Mesenteric fat pad (tissue), 1 donor: ENCODE measurements around the gene EML4. TPM values are rescaled to one million over a fixed set of nuclear protein-coding genes. Genes with fewer than 3 reads are reported as not detected.
"Not testable (repeated sequence)": the region's sequence is repeated elsewhere in the genome, so short reads cannot be mapped to it uniquely, and the experiment has no call there.

ENCODE experiments used
- DNase-seq: peaks from one replicate; pipeline ENCODE4 v3.0.0-alpha.2; 2020; ENCODE audit warnings: low spot score
- total RNA-seq: library from RNA; stranded (reverse); fragmentation: NEBNext Ultra II Directional; extraction: Animal tissue kit (Norgen Biotek cat#: 25700); gene quantifications from one replicate; pipeline ENCODE4 v1.2.1, GENCODE V29; 2021
- donor health status: DM: yes; HTN: yes; CAD: no.

The EML4 gene
- total RNA-seq, 1 donor from 2014 or later: 46.2 TPM

DNA sequence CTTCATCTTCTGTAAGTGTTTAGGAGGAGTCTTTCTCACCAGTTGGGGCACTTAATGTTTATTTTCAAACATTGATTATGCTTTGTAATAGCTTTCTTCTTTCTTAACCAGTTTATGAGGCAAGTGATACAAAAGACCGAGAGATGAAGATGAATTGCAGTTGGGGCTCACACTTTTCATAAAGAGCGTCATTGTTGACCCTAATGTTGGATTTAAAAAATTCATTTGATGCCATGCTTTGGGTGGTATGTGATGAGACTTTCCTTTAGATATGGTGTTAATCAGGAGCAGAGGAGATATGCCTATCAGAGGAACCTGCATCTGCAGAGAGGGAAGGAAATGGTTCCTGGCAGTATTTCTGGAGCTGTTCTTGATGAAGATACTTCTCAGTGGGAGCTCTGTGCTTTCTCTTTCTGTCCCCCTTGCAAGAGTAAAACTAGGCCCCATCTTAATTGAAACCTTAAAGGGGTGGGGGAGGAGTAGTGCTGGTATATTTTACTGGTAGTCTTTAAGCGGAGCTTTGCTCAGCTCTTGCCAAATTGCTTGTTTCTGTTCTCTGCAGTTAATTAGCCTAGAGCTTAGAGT is 2.3 kb downstream of the EML4 start:
- no peak for DNase-seq

- DNase-seq: no peak
Observed at GRCh38 chr2:42172020-42172419, 2.9 kb downstream of the EML4 start.

DNA sequence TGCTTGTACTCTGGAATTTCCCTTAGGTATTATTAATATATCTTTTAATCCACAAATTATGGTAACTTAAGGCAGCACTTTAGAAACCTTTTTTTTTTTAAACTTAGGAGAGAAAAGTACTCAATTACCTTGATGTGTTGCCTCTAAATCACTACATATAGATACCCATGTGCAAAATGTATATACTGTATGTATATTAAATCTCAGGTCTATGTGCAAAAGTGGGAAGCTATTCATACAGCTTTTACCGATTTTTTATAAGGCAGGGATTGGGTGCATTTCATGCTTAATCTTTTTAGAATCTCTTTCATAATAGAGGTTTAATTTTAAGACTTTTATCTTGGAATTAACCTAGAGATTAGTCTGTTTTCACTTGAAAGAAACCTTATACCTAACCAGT is 3.4 kb downstream of the EML4 start:
- no peak for DNase-seq

GRCh38 chr2:42173467-42173866 is 4.3 kb downstream of the EML4 start:
- not testable (repeated sequence) for DNase-seq

- no peak for DNase-seq
Observed at GRCh38 chr2:42176992-42177738, 8.0 kb downstream of the EML4 start.

- no peak for DNase-seq
Observed at GRCh38 chr2:42178335-42178734, 9.2 kb downstream of the EML4 start.

- DNase-seq: no peak
Observed at GRCh38 chr2:42180300-42180699, 11.1 kb downstream of the EML4 start.

DNA sequence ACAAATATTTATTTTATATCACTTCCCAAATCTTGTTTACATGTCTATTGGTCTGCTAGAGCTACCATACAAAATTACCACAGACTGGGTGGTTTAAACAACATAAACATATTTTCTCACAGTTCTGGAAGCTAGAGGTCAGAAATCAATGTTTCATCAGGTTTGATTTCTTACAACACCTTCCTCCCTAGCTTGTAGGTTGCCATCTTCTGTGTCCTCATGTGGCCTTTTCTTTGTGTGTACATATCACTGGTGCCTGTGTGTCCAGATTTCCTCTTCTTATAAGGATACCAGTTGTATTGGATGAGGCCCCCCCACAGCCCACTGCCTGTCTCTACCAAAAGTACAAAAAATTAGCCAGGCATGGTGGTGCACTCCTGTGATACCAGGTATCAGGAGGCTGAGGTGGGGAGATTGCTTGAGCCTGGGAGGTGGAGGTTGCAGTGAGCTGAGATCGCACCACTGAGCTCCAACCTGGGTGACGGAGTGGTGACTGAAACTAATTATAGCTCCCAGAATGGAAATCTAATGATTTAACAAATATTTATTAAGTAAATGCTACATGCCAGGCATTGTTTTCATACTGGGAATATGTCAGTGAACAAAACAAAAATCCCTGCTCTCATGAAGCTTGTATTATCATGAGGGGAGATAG is 13.6 kb downstream of the EML4 start:
- DNase-seq: no peak

DNA sequence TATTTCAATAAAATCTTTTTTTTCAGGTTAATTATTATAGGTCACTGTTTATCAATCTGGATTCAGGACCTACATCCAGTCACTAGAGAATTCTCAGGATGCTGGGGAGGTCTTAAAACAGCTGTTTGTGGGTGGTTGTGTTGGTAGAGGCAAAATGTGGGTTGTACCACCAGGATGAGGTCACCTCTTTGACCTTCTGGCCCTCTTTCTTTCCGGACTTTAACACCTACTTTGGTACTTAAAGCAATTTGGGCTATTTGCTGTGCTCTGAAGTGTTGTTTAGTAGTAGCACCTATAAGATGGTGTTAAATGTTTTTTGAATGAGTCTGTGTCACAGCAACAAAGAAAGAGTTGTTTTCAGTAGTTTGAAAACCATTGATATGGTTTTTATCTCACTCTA is 14.6 kb downstream of the EML4 start:
- no peak for DNase-seq

- no peak for DNase-seq
Observed at GRCh38 chr2:42184346-42184745, 15.2 kb downstream of the EML4 start.

DNA sequence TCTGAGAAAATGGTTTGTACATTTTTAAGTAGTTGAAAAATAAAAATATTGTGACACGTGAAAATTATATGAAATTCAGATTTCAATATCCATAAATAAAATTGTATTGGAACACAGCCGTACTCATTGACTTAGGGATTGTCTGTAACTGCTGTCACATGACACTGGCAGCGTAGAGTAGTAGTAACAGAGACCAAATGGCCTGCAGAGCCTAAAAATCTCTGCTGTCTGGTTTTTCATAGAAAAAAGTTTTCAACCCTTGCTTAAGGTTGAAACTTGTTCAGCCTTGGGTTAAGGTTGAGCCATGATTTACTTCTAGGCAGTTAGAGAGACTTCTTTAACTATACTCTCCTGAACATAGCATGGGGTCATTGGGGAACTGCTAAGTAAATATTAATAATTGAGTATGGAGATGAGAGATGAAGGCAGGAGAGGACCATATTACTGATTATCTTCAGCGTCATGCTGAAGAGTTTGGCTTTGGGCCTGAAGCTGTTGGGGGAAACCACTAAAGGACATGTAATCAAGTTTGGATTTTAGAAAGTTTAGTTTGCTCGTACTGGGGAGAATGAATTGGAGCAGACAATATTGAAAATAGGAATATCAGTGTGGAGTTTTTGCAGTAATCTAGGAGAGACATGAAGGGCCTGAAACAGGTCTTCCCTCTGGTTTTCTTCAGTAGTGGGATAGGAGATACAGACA is 16.2 kb downstream of the EML4 start:
- DNase-seq: no peak

- DNase-seq: no peak
Observed at GRCh38 chr2:42186366-42186765, 17.2 kb downstream of the EML4 start.

GRCh38 chr2:42186945-42187632 is 17.9 kb downstream of the EML4 start:
- no peak for DNase-seq

- no peak for DNase-seq
Observed at GRCh38 chr2:42187886-42188285, 18.7 kb downstream of the EML4 start.

GRCh38 chr2:42189235-42189566 is 20.0 kb downstream of the EML4 start:
- no peak for DNase-seq

DNA sequence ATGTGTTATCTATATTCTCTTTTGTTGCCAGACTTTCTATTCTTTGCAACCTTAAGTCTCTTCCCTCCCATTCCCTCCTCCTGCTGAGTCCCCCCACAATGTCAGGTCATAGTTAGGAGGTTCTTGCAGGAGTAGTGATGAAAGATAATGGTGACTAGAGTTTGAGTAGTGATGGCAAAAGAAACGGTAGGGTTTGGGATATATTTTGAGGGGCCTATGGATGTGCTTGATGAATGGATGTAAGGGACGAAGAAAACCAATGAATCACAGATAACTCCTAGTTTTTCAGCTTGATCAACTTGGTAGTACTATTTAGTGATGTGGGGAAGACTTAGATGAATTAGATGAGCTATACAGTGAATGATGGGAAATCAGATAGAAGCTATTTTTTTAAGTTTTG is 21.0 kb downstream of the EML4 start:
- no peak for DNase-seq

DNA sequence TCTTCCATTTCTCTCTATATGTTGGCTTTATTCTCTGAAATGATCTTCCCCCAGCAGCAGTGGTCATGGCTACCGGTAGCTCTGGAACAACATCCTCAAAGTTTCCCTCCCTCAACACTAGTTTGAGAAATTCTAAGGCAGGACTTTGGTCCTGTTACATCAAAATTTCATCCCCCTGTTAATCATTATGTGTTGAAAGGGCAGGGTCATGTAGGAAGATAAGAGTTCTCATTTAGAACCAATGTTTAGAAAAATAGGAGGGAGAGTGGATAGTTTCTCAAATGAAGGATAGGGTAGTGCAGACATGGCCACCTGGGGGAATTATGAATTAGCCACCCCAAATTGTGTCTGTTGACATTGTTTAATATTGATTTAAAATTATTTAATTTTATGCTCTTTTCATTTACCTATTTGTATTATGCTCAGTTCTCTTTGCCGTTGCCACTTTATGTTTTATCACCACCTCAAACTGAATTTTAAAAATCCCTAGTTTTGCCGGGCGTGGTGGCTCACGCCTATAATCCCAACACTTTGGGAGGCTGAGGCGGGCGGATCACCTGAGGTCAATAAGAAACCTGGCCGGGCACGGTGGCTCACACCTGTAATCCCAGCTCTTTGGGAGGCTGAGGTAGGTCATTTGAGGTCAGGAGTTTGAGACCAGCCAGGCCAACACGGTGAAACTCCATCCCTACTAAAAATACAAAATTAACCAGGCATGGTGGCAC is 22.3 kb downstream of the EML4 start:
- DNase-seq: no peak

GRCh38 chr2:42192010-42192373 is 22.8 kb downstream of the EML4 start:
- DNase-seq: no peak

DNA sequence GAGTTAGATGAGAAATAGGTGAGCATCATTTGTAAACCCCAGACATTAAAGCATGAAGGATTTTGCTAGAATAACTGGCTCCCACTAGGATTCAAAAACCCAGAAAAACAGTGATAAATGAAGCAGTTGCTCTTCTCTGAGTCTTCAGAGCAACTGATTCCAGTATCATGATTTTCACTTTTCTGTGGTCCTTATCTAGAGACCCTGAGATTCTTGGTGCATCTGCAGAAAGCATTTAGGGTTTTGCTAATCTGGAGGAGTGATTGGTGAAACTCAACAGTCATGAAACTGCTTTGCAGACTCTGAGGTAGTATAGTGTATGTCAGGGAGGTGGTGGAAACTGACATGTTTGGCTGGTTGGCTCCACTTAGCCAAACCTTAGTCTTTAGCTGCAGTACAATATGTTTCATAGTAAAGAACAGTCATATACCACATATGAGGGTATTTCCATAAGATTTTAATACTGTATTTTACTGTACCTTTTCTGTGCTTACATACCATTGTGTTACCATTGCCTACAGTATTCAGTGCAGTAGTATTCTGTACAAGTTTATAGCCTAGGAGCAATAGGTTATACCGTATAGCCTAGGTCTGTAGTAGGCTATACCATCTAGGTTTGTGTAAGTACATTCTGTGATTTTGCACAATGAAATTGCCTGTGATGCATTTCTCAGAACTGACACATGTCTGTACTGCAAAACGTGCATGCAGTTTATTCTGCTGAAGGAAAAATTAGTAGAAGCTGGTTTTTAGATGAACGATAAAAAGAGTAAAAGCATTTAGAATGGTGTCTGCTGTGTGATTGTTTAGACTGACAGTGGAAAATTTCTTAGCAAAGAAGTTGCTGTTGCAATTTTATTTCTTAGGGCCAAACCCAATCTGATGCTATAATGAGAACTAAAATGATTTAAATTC is 23.8 kb downstream of the EML4 start:
- DNase-seq: no peak

DNA sequence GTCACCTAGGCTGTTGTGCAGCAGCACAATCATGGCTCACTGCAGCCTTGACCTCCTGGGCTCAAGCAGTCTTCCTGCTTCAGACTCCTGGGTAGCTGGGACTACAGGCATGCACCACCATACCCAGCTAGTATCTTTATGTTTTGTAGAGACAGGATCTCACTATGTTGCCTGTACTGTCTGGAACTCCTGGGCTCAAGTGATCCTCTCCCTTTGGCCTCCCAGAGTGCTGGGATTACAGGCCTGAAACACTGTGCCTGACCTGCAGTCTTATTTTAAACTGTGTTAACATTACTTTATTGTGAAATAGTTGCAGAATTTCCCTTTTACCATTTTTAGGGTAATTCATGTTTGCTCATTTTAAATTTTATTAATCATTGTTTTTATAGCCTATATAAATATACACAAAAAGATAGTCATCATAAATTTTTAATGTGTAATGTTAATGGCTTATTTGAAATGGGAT is 24.6 kb downstream of the EML4 start:
- no peak for DNase-seq
